ENCODE results near the gene TFCP2L1.

DNA sequence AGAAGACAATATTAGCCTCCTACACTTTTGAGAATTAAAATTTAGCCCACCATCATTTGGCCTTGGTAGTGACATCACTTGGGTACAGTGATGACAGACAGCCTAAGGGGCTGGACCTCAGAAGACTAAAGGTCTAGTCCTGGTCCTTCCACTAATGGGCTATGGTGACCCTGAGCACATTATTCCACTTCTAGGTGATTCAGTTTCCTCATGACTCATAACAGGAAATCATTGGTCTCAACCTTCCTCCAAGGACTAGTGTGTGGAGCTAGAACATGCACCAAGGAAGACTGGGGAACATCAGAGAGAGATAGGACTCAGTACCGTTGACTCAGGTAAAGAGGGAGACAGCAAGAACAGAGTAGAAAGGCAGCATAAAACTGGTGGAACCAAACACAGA, 64.0 kb downstream of the TFCP2L1 start:
- no peak for TF ChIP-seq EZH2 (IDR thresholded peaks at IDR 0.05; ENCODE audit: low read length, missing control alignments)
- TF ChIP-seq CTCF (conservative IDR thresholded peaks at IDR 0.05 in 1 of 2, IDR thresholded peaks at IDR 0.05 in 1 of 2; ENCODE audit: low read depth in 1 of 2, low read length in 2 of 2), result no peak

All from fibroblast of lung (primary cell).